K562 (cell line): Measurements from ENCODE around the gene LDLR. TPM values are rescaled to one million over a fixed set of nuclear protein-coding genes. Genes with fewer than 3 reads are reported as not detected.

Source experiments
- ATAC-seq: fragments of 200-7000 bp; cut with Tn5 transposase; 3 replicates; pipeline ENCODE4 v1.9.1; 2020; ENCODE audit warnings: moderate library complexity
- BruUV-seq: library from RNA; stranded (reverse); fragments of 400-500 nt; replicated peaks from 2 replicates; lab custom pipeline; 2021; lab: Mats Ljungman, UMichigan
- CTCF ChIA-PET: fragments of 300-600 bp; formaldehyde crosslinking; extraction: SDS; loops from one replicate; lab custom pipeline; 2021; ENCODE audit warnings: low intra/inter-chr PET ratio; lab: Yijun Ruan, JAX
- POLR2A ChIA-PET: fragments of 300-600, 350-650 bp; sonication (Branson Sonifier 250); formaldehyde crosslinking; extraction: SDS; loops from one replicate; lab custom pipeline; 2021; ENCODE audit warnings: antibody characterized with exemption, inconsistent platforms; lab: Yijun Ruan, JAX
- DNase-seq, 4 experiments: peaks; one replicate each; pipeline versions ENCODE4 v3.0.0 to v3.0.0-alpha.2; 2011 to 2018; ENCODE audit warnings: low spot score in 3 of 4, mixed read lengths in 3 of 4; ENCODE audit errors: extremely low read depth in 1 of 4
- FAIRE-seq: peaks from 2 replicates; lab custom pipeline; 2011; peaks lifted over from hg19 to GRCh38; lab: Jason Lieb, UNC
- H2AFZ ChIP-seq: 2 replicates; pipeline ENCODE4 v1.6.0; 2011; ENCODE audit warnings: low read depth, low read length, control low read depth, inconsistent platforms
- H3K27ac ChIP-seq: fragments of 200-600 bp; 3 replicates; pipeline ENCODE4 v1.8.0; 2011; ENCODE audit warnings: low read depth, mild to moderate bottlenecking, control low read depth, inconsistent platforms, low read length, moderate library complexity, mixed read lengths; ENCODE audit errors: extremely low read depth
- H3K27me3 ChIP-seq, 2 experiments: fragments of 300-600 bp in 1 of 2; 2 replicates in 1 of 2; 3 replicates in 1 of 2; pipeline versions ENCODE4 v1.6.0 to v1.8.0; 2011; ENCODE audit warnings: inconsistent platforms in 2 of 2, low read length in 2 of 2, mild to moderate bottlenecking in 1 of 2, mixed read lengths in 1 of 2, moderate library complexity in 1 of 2; ENCODE audit not compliant: control insufficient read depth in 2 of 2, insufficient read depth in 2 of 2
- H3K36me3 ChIP-seq: fragments of 300-600 bp; 3 replicates; pipeline ENCODE4 v1.8.0; 2011; ENCODE audit warnings: mild to moderate bottlenecking, low read length, inconsistent platforms; ENCODE audit not compliant: control insufficient read depth, insufficient read depth
- H3K4me1 ChIP-seq, 2 experiments: fragments of 200-600 bp in 1 of 2; replicated peaks in 1 of 2; 2 replicates in 1 of 2; 3 replicates in 1 of 2; pipeline versions ENCODE4 v1.5.1 to v1.8.0; 2011; ENCODE audit warnings: inconsistent platforms in 2 of 2, low read length in 2 of 2, mild to moderate bottlenecking in 1 of 2, mixed read lengths in 1 of 2, moderate library complexity in 1 of 2; ENCODE audit not compliant: control insufficient read depth in 2 of 2, insufficient read depth in 2 of 2
- H3K4me2 ChIP-seq: 2 replicates; pipeline ENCODE4 v1.6.1; 2011; ENCODE audit warnings: low read length, control low read depth, inconsistent platforms, mixed read lengths; ENCODE audit not compliant: insufficient read depth
- H3K4me3 ChIP-seq: fragments of 200-600 bp; sonication (generic), shearing (Covaris generic); 2 replicates; pipeline ENCODE4 v1.5.1; 2016; ENCODE audit warnings: control low read depth, inconsistent platforms
- H3K79me2 ChIP-seq: fragments of 200-600 bp; 3 replicates; pipeline ENCODE4 v1.8.0; 2011; ENCODE audit warnings: low read length, inconsistent platforms; ENCODE audit not compliant: control insufficient read depth, insufficient read depth
- H3K9ac ChIP-seq, 2 experiments: 2 replicates each; pipeline versions ENCODE4 v1.6.0 to v1.6.1; 2011; ENCODE audit warnings: low read depth in 2 of 2, low read length in 2 of 2, control low read depth in 1 of 2, inconsistent platforms in 1 of 2, mild to moderate bottlenecking in 1 of 2, mixed read lengths in 1 of 2; ENCODE audit not compliant: insufficient read depth in 1 of 2
- H3K9me1 ChIP-seq: one replicate; pipeline ENCODE4 v1.6.0; 2011; ENCODE audit warnings: inconsistent platforms, mild to moderate bottlenecking, low read length, moderate library complexity; ENCODE audit not compliant: control insufficient read depth, insufficient read depth
- H3K9me3 ChIP-seq: replicated peaks from 2 replicates; pipeline ENCODE4 v1.5.1; 2011; ENCODE audit warnings: low read depth, low read length, inconsistent platforms; ENCODE audit not compliant: control insufficient read depth, insufficient read depth
- H4K20me1 ChIP-seq: replicated peaks from 2 replicates; pipeline ENCODE4 v1.6.1; 2011; ENCODE audit warnings: low read length, inconsistent platforms, mixed read lengths; ENCODE audit not compliant: control insufficient read depth, insufficient read depth
- HES1 ChIP-seq: fragments of 450-650 bp; IDR thresholded peaks from 2 replicates; pipeline ENCODE4 v1.6.1; 2016; ENCODE audit warnings: low read depth, mild to moderate bottlenecking, moderate library complexity
- HMG20B ChIP-seq: fragments of 250-450 bp; sonication (Bioruptor Pico); IDR thresholded peaks from 2 replicates; pipeline ENCODE4 v1.5.0; 2021; ENCODE audit warnings: mild to moderate bottlenecking
- POLR2A ChIP-seq: fragments of 450-650 bp; conservative IDR thresholded peaks from 2 replicates; pipeline ENCODE4 v1.6.1; 2016
- WGBS: fragments of 100-300 bp; shearing (Covaris generic); methylation state at CpG from one replicate; pipeline ENCODE4 v1.1.6; 2016; ENCODE audit warnings: low coverage, mixed read lengths; ENCODE audit not compliant: insufficient coverage; ENCODE audit errors: missing lambda C conversion rate; 5-methylcytosine and 5-hydroxymethylcytosine counted together
- in situ Hi-C: fragments of 300-500 bp; cut with MboI; formaldehyde crosslinking; loops from 4 replicates; pipeline ENCODE4 v1.15.0; 2018; ENCODE audit warnings: inconsistent platforms, mixed read lengths
- intact Hi-C: fragments of 100-400 bp; cut with micrococcal nuclease; formaldehyde crosslinking; loops from 2 replicates; pipeline ENCODE4 v1.14.2; 2022
- polyA plus RNA-seq, 8 experiments: library from polyadenylated mRNA; depleted of rRNA in 4 of 8; stranded (reverse) in 5 of 8; unstranded in 3 of 8; fragments of >200 nt; fragmentation: Nextera tagmentation in 2 of 8; fragmentation: Illumina TruSeq in 1 of 8; extraction: Ambion mirVana in 2 of 8; extraction: Trizol in 1 of 8; gene quantifications; 2 replicates each; pipeline versions ENCODE4 v1.2.1 to v1.2.3, GENCODE V29; 2011 to 2014; ENCODE audit warnings: inconsistent platforms in 1 of 8, missing spikeins in 1 of 8
- total RNA-seq, 7 experiments: library from RNA; depleted of rRNA in 6 of 7; stranded (reverse); fragments of >200 nt in 6 of 7; fragmentation: Illumina TruSeq in 2 of 7; extraction: Trizol in 2 of 7; gene quantifications; 2 replicates each; pipeline versions ENCODE4 v1.2.1 to v1.2.3, GENCODE V29; 2011 to 2021; ENCODE audit warnings: low replicate concordance in 1 of 7

Gene LDLR
- total and polyA plus RNA-seq, 9 of the 15 experiments (the other 6 are each of a cell fraction or from before 2014, with no cell fraction given) = 19.9 to 114 (median 56.3) TPM

- Histone ChIP-seq H3K79me2 (peaks cover 7% of the 10 kb centered on the region; the same call in 1 of the 3 replicates), H3K9me3 (no peaks in the 10 kb centered on the region), H3K36me3 (peaks cover 67% of the 10 kb centered on the region), H4K20me1 (peaks cover 24% of the 10 kb centered on the region), H3K9ac (no peak overlapping the region), H3K9me1 (peaks cover 3% of the 10 kb centered on the region), H3K4me3 (no peak overlapping the region), H3K27ac (no peak overlapping the region), H3K27me3 (no peaks in the 10 kb centered on the region), H3K4me2 (no peak overlapping the region), H3K4me1 (peaks cover 0 to 4% of the 10 kb centered on the region in 2 experiments; a peak in 2 of 5 replicates), H2AFZ (no peak overlapping the region)
- CTCF ChIA-PET = interaction anchor here (0.6 to 1.2 kb wide), 4 partner anchors 39 to 96 kb away, joined by 3 read pairs; no protein-coding TSS in a partner anchor
- no peak for TF ChIP-seq HES1
- no peak for TF ChIP-seq HMG20B
- 0 out of 2 replicates have a peak, but pooled peaks have one; percentile 43 for TF ChIP-seq POLR2A
- DNase-seq (no peak), ATAC-seq (no peak), FAIRE-seq (no peak)
- BruUV-seq = TSS peak; percentile 53
- POLR2A ChIA-PET = interaction anchor here (0.7 to 1.7 kb wide), 2 partner anchors 7 to 96 kb away, joined by 5 to 7 read pairs; no protein-coding TSS in a partner anchor
- intact Hi-C loops = loop anchor here (5.0 kb wide), 1 partner anchor 194 kb away; no protein-coding TSS in a partner anchor
- 84% methylated on average over 7 of the region's 7 CpGs for WGBS
- in situ Hi-C loops = loop anchor here (5.0 kb wide), 1 partner anchor 71 kb away; no protein-coding TSS in a partner anchor
Measured at GRCh38 chr19:11131471-11131870, 42.2 kb downstream of the LDLR start.
